OCI-LY1 (cell line): ENCODE results near the gene ZBTB17.
"Not testable (repeated sequence)": the region's sequence is repeated elsewhere in the genome, so short reads cannot be mapped to it uniquely, and the experiment has no call there.

Experiments used
- H2AFZ ChIP-seq: fragments of 200-600 bp; sonication (generic), shearing (Covaris generic); 2 replicates; pipeline ENCODE4 v1.6.0; 2014; ENCODE audit warnings: antibody characterized with exemption, mild to moderate bottlenecking, low read length
- H3F3A ChIP-seq: fragments of 200-600 bp; sonication (generic), shearing (Covaris generic); 2 replicates; pipeline ENCODE4 v1.6.0; 2014; ENCODE audit warnings: mild to moderate bottlenecking, antibody characterized with exemption, low read length, moderate library complexity; ENCODE audit not compliant: insufficient read depth
- H3K27ac ChIP-seq: fragments of 200-600 bp; sonication (generic); 2 replicates; pipeline ENCODE4 v1.5.1; 2014; ENCODE audit warnings: low read length, mixed run types, mild to moderate bottlenecking, low read depth; ENCODE audit not compliant: poor library complexity, severe bottlenecking
- H3K27me3 ChIP-seq: fragments of 200-600 bp; sonication (generic); 2 replicates; pipeline ENCODE4 v1.6.0; 2014; ENCODE audit warnings: antibody characterized with exemption, mild to moderate bottlenecking, low read length, moderate library complexity; ENCODE audit not compliant: insufficient read depth
- H3K36me3 ChIP-seq: fragments of 200-600 bp; sonication (generic); 2 replicates; pipeline ENCODE4 v1.6.1; 2014; ENCODE audit warnings: mild to moderate bottlenecking, antibody characterized with exemption, low read length, moderate library complexity, mixed read lengths; ENCODE audit not compliant: insufficient read depth
- H3K4me1 ChIP-seq: fragments of 200-600 bp; sonication (generic); 2 replicates; pipeline ENCODE4 v1.5.1; 2014; ENCODE audit warnings: mild to moderate bottlenecking, low read length, moderate library complexity; ENCODE audit not compliant: insufficient read depth, severe bottlenecking
- H3K4me2 ChIP-seq: fragments of 200-600 bp; sonication (generic), shearing (Covaris generic); 2 replicates; pipeline ENCODE4 v1.6.1; 2014; ENCODE audit warnings: low read length
- H3K4me3 ChIP-seq: fragments of 200-600 bp; sonication (generic); 2 replicates; pipeline ENCODE4 v1.5.1; 2014; ENCODE audit warnings: low read length, low read depth, mild to moderate bottlenecking, mixed read lengths; ENCODE audit not compliant: poor library complexity, severe bottlenecking
- H3K79me2 ChIP-seq: fragments of 200-600 bp; shearing (Covaris generic); 2 replicates; pipeline ENCODE4 v1.6.1; 2016; ENCODE audit warnings: mixed run types, low read length, mixed read lengths; ENCODE audit not compliant: insufficient read depth
- H3K9ac ChIP-seq: fragments of 200-600 bp; sonication (generic), shearing (Covaris generic); 2 replicates; pipeline ENCODE4 v1.6.1; 2014; ENCODE audit warnings: mild to moderate bottlenecking, low read length, mixed read lengths
- H3K9me2 ChIP-seq: fragments of 200-600 bp; sonication (generic), shearing (Covaris generic); 2 replicates; pipeline ENCODE4 v1.6.1; 2014; ENCODE audit warnings: low read depth, mild to moderate bottlenecking, low read length, mixed read lengths
- H3K9me3 ChIP-seq: fragments of 200-600 bp; shearing (Covaris generic); 2 replicates; pipeline ENCODE4 v1.6.1; 2014; ENCODE audit warnings: low read length, mixed read lengths
- H4K20me1 ChIP-seq: fragments of 200-600 bp; sonication (generic), shearing (Covaris generic); 2 replicates; pipeline ENCODE4 v1.6.0; 2016; ENCODE audit warnings: mild to moderate bottlenecking, low read length; ENCODE audit not compliant: insufficient read depth
- EZH2 ChIP-seq: fragments of 200-600 bp; sonication (generic), shearing (Covaris generic); IDR thresholded peaks from 2 replicates; pipeline ENCODE4 v1.8.0; 2017; ENCODE audit warnings: borderline replicate concordance, mixed run types, mild to moderate bottlenecking, antibody characterized with exemption, low read length, moderate library complexity, mixed read lengths
- TF ChIP-seq, protein P1 (sequence below): fragments of 200-600 bp; sonication (generic), shearing (Covaris generic); IDR thresholded peaks from 2 replicates; pipeline ENCODE4 v1.5.1; 2017; ENCODE audit warnings: mild to moderate bottlenecking, antibody characterized with exemption, low read length, moderate library complexity, mixed read lengths

The ZBTB17 gene

DNA sequence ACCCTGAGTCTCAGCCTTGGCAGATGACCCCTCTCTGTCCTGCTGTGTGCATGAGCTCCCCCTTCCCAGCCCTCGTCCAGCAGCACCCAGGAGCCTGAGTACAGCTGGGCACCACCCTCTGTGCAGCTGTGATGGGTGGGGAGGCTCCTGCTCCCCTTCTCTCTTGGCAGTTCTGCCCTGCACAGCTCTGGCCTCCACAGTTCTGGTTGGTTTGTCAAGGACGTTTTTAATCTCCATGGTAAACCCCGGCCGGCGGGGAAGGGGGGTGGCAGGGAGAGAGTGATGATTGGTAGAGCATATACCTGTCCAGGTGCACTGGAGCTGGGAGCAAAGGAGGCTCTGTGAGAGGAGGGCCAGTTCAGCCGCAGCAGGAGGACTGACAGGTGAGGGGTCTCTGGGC, 45.8 kb upstream of the ZBTB17 start, which contains the start of gene CLCNKA:
Gene CLCNKA (plus strand): TSS at position 356 of the 400 bp plus-strand sequence. CDS start 584 bp downstream, outside the sequence.
- Histone ChIP-seq H4K20me1 (no peaks in the 10 kb centered on the region), H3K27ac (no peak within 1 kb of the TSS), H3K9me3 (no peaks in the 10 kb centered on the region), H3K4me2 (no peak within 1 kb of the TSS), H3K79me2 (no peaks in the 10 kb centered on the region), H2AFZ (no peak within 1 kb of the TSS), H3K4me3 (no peak within 1 kb of the TSS), H3K4me1 (no peaks in the 10 kb centered on the region), H3K9me2 (no peaks in the 10 kb centered on the region), H3F3A (no peaks in the 10 kb centered on the region), H3K36me3 (no peaks in the 10 kb centered on the region), H3K27me3 (peaks cover 8% of the 10 kb centered on the region; the same call in 1 of the 2 replicates), H3K9ac (no peak within 1 kb of the TSS)
- TF ChIP-seq, protein P1, sequence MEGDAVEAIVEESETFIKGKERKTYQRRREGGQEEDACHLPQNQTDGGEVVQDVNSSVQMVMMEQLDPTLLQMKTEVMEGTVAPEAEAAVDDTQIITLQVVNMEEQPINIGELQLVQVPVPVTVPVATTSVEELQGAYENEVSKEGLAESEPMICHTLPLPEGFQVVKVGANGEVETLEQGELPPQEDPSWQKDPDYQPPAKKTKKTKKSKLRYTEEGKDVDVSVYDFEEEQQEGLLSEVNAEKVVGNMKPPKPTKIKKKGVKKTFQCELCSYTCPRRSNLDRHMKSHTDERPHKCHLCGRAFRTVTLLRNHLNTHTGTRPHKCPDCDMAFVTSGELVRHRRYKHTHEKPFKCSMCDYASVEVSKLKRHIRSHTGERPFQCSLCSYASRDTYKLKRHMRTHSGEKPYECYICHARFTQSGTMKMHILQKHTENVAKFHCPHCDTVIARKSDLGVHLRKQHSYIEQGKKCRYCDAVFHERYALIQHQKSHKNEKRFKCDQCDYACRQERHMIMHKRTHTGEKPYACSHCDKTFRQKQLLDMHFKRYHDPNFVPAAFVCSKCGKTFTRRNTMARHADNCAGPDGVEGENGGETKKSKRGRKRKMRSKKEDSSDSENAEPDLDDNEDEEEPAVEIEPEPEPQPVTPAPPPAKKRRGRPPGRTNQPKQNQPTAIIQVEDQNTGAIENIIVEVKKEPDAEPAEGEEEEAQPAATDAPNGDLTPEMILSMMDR, result no peak
- TF ChIP-seq EZH2, result no peak

DNA sequence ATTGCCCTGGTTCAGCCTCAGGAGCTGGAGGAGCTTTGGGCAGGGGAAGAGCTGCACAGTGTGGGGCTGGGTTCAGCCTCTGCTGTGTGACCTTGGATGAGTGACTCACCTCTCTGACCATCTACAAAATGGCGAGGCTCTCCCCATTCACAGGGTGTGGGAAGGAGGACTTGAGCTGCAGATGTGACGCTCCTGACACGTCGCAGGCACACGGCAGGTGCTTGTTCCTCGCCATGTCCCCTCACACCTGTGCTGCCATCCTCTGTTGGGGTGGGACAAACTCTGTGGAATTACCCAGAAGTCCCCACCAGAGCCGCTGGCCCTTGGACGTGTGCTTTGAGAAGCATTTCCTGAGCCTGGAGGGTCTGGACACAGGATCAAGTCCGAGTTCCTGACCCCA, 45.0 kb upstream of the ZBTB17 start:
- H3K79me2 ChIP-seq, H2AFZ ChIP-seq, H3K9me3 ChIP-seq, H3K4me1 ChIP-seq, H3F3A ChIP-seq, H3K27me3 ChIP-seq, H3K36me3 ChIP-seq, H3K4me3 ChIP-seq, H3K9ac ChIP-seq, H3K9me2 ChIP-seq, H3K27ac ChIP-seq, H3K4me2 ChIP-seq, H4K20me1 ChIP-seq: not testable (repeated sequence)

DNA sequence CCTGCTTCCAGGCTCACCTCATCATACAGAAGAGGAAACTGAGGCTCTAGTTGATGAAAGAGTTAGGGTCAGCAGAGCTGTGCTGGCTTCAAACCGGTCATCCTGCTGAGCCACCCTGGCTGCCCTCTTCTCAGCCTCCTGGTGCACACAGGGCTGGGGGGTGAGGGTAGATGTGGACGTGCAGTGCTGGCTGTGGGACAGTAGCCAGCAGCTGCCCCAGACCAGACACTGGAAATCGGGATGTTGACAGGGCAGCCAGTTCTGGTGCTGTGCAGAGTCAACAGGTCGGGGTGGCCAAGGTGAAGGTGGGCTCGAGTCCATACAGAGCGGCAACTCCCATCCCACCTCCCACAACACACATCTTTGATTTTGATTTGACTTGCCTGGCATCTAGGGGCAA, 44.4 kb upstream of the ZBTB17 start:
- Histone ChIP-seq H3K27me3 (peaks cover 8% of the 10 kb centered on the region; the same call in 1 of the 2 replicates), H3K4me1 (peaks cover under 1% of the 10 kb centered on the region), H3K9me2 (no peaks in the 10 kb centered on the region), H3K4me2 (no peak overlapping the region), H3K79me2 (no peaks in the 10 kb centered on the region), H3F3A (no peaks in the 10 kb centered on the region), H3K9ac (no peak overlapping the region), H3K9me3 (no peaks in the 10 kb centered on the region), H2AFZ (no peak overlapping the region), H4K20me1 (no peaks in the 10 kb centered on the region), H3K27ac (no peak overlapping the region), H3K36me3 (no peaks in the 10 kb centered on the region), H3K4me3 (no peak overlapping the region)
- TF ChIP-seq, protein P1, result no peak
- no peak for TF ChIP-seq EZH2

DNA sequence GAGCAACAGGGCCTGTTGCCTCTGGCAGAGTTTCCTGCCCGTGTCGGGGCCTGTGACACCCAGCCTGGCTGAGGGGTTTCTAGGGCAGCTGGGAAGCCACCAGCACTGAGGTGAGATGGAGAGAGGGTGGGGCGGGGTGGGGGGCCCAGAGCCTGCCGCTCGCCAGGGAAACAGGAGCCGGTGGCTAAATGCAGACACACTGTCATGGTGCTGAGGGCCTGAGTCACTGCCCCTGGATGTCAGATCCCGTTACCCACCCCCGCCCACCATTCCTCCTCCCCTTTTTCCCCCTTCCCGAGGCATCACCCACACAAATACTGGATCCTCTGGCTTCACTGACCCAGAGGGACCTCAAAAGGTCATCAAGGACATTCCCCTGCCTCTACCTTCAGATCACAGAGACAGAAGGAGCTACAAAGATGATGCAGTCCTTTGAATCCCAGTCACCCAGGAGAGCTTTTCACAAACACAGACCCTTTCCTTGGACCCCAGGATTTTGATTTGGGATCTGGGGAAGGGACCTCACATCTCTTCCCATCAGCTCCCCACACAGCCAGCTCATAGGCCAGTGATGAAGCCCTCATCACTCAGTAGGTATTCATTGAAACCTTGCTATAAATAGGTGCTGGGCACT, 43.9 kb upstream of the ZBTB17 start:
- H3K27ac ChIP-seq, result no peak overlapping the region
- TF ChIP-seq, protein P1, result no peak
- no peak for TF ChIP-seq EZH2
- H3K4me2 ChIP-seq, result no peak overlapping the region
- no peaks in the 10 kb centered on the region for H3K36me3 ChIP-seq
- H3K27me3 ChIP-seq, result peaks cover 8% of the 10 kb centered on the region; the same call in 1 of the 2 replicates
- no peaks in the 10 kb centered on the region for H3K9me2 ChIP-seq
- no peak overlapping the region for H3K4me3 ChIP-seq
- H3K4me1 ChIP-seq, result peaks cover 6% of the 10 kb centered on the region
- H3F3A ChIP-seq, result no peaks in the 10 kb centered on the region
- H3K79me2 ChIP-seq, result no peaks in the 10 kb centered on the region
- no peak overlapping the region for H2AFZ ChIP-seq
- no peaks in the 10 kb centered on the region for H3K9me3 ChIP-seq
- no peak overlapping the region for H3K9ac ChIP-seq
- no peaks in the 10 kb centered on the region for H4K20me1 ChIP-seq
